Psoas muscle (tissue), 8 donors: ENCODE measurements around the gene ADGRG6. TPM values are rescaled to one million over a fixed set of nuclear protein-coding genes. Genes with fewer than 3 reads are reported as not detected.

Experiments used
- ATAC-seq, 4 donors: fragments of 200-7000 bp; cut with Tn5 transposase; one replicate each; pipeline ENCODE4 v1.9.1; 2020; ENCODE audit warnings: moderate library complexity in 3 of 4, mild to moderate bottlenecking in 2 of 4
- DNase-seq, 2 donors: peaks; one replicate each; pipeline ENCODE4 v3.0.0-alpha.2; 2020
- H3K27ac ChIP-seq: fragments of 200-600 bp; one replicate; pipeline ENCODE4 v1.8.0; 2022
- H3K27me3 ChIP-seq, 3 donors: fragments of 200-600 bp in 1 of 3; one replicate each; pipeline versions ENCODE4 v1.6.1 to v1.8.0; 2013 to 2022; ENCODE audit warnings: low read length in 2 of 3, mild to moderate bottlenecking in 2 of 3, moderate library complexity in 1 of 3; ENCODE audit not compliant: insufficient read depth in 3 of 3
- H3K36me3 ChIP-seq, 2 donors: fragments of 200-600 bp in 1 of 2; one replicate each; pipeline versions ENCODE4 v1.6.1 to v1.8.0; 2013 to 2022; ENCODE audit warnings: low read depth in 1 of 2, mild to moderate bottlenecking in 1 of 2, moderate library complexity in 1 of 2; ENCODE audit not compliant: insufficient read depth in 1 of 2
- H3K4me1 ChIP-seq: fragments of 200-600 bp; one replicate; pipeline ENCODE4 v1.8.0; 2022
- H3K4me3 ChIP-seq: fragments of 200-600 bp; one replicate; pipeline ENCODE4 v1.8.0; 2022; ENCODE audit warnings: mild to moderate bottlenecking
- H3K9me3 ChIP-seq: fragments of 200-600 bp; one replicate; pipeline ENCODE4 v1.8.0; 2022
- WGBS, 3 donors: extraction: QIAGEN DNeasy Blood & Tissue Kit; methylation state at CpG; one replicate each; pipeline versions ENCODE4 v1.1.6 to v1.1.7; 2013; 5-methylcytosine and 5-hydroxymethylcytosine counted together
- intact Hi-C, 2 donors: fragments of 100-400 bp; cut with DNase I; formaldehyde crosslinking; loops; one replicate each; pipeline versions ENCODE4 v1.11.0 to v1.14.2; 2022
- polyA plus RNA-seq, 3 donors: library from polyadenylated mRNA; stranded (reverse); fragments of 200-250 nt; gene quantifications; one replicate each; pipeline ENCODE4 v1.2.3, GENCODE V29; 2013
- total RNA-seq, 4 donors: library from RNA; stranded (reverse); fragmentation: NEBNext Ultra II Directional in 2 of 4; extraction: Animal tissue kit (Norgen Biotek cat#: 25700) in 2 of 4; gene quantifications; one replicate each; pipeline versions ENCODE4 v1.2.1 to v1.2.4, GENCODE V29; 2021 to 2023
- TF ChIP-seq, protein P1 (sequence below): fragments of 200-600 bp; IDR thresholded peaks from one replicate; pipeline ENCODE4 v1.8.0; 2022; ENCODE audit warnings: antibody characterized with exemption
- donor health status: healthy with polysubstance abuse.
- donor health status: DM: no; HTN: no; CAD: no; lungs with moderate emphysema.
- donor health status: Bipolar disorder and iron deficiency.
- donor health status: healthy.
- donor health status: DM: yes; HTN: yes; CAD: no.
- donor health status: DM: no; HTN: no; CAD: no.
- donor health status: DM: no; HTN: no; CAD: no.
- donor health status: DM: yes; HTN: yes; CAD: no.

The ADGRG6 gene
- total and polyA plus RNA-seq, 7 donors, result 0.32 to 2.3 (median 0.59) TPM

DNA sequence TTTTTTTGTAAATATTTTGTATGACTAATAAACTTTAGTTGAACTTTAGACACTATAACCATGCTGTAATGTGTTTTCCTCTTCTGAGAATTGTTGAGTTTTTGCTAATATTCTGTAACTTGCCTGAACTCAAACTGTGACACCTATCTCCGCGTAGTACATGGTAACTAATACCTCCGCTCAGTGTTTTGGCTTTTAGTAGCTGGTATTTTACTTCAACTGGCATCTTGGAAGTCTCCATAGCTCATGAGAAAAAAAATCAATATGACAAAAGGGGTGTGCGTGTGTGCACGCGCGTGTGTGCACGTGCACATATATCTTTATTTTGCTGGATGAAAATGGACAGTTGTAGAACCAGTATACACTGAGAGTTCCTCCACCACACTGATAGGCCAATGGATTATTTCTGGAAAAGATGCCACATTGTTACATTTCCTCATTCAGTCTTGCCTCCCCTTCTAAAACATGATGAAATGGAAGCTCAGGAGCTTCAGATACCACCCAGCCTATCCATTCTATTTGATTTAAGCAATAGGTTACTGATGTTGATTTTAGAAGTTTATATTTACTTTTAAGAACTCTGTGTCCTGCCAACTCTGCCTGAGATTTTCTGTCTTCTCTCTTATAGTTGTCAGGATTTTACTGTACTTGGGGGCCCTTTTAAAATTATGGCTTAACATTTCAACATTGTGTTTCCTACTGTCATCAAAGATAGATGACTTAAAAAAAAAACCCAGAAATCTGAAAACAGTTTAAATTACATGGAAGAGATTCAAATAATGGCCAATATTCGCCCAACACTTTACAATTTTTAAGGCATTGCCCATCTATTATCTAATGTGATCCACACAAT is 16.3 kb upstream of the ADGRG6 start:
- Histone ChIP-seq H3K9me3 (no peaks in the 10 kb centered on the region), H3K36me3 (no peaks in the 10 kb centered on the region), H3K4me1 (no peaks in the 10 kb centered on the region), H3K27ac (no peak overlapping the region), H3K27me3 (no peaks in the 10 kb centered on the region), H3K4me3 (no peak overlapping the region)
- DNase-seq (no peak), ATAC-seq (no peak)
- TF ChIP-seq, protein P1, sequence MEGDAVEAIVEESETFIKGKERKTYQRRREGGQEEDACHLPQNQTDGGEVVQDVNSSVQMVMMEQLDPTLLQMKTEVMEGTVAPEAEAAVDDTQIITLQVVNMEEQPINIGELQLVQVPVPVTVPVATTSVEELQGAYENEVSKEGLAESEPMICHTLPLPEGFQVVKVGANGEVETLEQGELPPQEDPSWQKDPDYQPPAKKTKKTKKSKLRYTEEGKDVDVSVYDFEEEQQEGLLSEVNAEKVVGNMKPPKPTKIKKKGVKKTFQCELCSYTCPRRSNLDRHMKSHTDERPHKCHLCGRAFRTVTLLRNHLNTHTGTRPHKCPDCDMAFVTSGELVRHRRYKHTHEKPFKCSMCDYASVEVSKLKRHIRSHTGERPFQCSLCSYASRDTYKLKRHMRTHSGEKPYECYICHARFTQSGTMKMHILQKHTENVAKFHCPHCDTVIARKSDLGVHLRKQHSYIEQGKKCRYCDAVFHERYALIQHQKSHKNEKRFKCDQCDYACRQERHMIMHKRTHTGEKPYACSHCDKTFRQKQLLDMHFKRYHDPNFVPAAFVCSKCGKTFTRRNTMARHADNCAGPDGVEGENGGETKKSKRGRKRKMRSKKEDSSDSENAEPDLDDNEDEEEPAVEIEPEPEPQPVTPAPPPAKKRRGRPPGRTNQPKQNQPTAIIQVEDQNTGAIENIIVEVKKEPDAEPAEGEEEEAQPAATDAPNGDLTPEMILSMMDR, result no peak
- intact Hi-C loops, result no loop called here
- 92 to 94% (median 94%) methylated on average over 9 of the region's 9 CpGs for WGBS, 3 donors

DNA sequence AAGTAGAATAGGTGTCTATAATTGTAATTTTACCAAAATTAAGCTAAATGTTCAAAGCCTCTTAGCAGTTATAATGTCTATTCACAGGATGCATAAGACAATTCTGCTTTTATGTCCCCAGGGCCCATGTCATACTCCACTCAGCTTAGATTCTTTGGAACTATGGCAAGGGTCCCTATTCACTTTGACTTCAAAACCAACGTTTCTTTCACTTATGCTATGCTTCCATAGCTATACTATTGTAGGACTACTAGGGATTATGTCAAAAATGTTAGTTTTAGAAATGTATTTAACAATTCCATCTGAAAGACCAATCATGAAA is 15.8 kb upstream of the ADGRG6 start:
- 49 to 65% (median 54%) methylated on average over 1 of the region's 1 CpG for WGBS, 3 donors
- no peak for ATAC-seq
- no peaks in the 10 kb centered on the region for H3K27me3 ChIP-seq
- DNase-seq, result no peak
- H3K9me3 ChIP-seq, result no peaks in the 10 kb centered on the region
- TF ChIP-seq, protein P1, result no peak
- intact Hi-C loops, result no loop called here
- no peaks in the 10 kb centered on the region for H3K4me1 ChIP-seq
- H3K27ac ChIP-seq, result no peak overlapping the region
- no peaks in the 10 kb centered on the region for H3K36me3 ChIP-seq
- H3K4me3 ChIP-seq, result no peak overlapping the region

DNA sequence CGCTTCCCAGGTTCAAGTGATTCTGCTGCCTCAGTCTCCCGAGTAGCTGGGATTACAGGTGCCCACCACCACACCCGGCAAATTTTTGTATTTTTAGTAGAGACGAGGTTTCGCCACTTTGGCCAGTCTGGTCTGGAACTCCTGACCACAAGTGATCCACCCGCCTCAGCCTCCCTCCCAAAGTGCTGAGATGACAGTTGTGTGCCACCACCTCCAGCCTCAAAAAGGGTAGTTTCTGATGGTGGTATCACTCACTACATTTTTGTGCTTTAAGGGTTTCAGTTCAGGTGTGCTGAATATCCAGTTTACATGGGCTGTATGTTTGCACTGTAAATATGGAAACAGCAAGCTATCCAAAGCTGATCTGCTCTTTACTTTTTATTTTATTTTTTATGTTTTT is 12.1 kb upstream of the ADGRG6 start:
- DNase-seq, result no peak
- Histone ChIP-seq H3K9me3 (no peaks in the 10 kb centered on the region), H3K4me3 (no peak overlapping the region), H3K4me1 (no peaks in the 10 kb centered on the region), H3K36me3 (no peaks in the 10 kb centered on the region), H3K27ac (no peak overlapping the region), H3K27me3 (no peaks in the 10 kb centered on the region)
- no peak for ATAC-seq
- TF ChIP-seq, protein P1, result no peak
- 92 to 96% (median 94%) methylated on average over 6 of the region's 6 CpGs for WGBS, 3 donors
- intact Hi-C loops, result no loop called here

DNA sequence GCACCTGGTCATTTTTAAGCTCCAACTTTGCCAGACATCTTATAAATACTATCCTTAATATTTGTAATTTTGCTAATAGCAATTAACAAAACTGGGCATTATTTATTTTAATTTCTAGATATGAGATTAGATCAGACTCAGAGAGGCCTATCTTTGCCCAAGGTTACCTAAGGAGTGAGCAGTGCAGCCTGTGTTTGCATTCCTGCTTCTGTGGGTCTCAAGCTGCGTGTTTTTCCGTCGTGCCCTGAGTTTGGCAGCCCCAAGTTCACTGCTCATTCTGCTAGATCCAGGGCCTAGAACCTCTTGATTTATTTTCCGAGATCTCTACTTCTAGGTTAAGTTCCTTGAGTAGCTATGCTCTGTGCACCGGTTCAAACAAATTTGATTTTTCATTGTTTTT is 11.0 kb upstream of the ADGRG6 start:
- no peaks in the 10 kb centered on the region for H3K4me1 ChIP-seq
- no peaks in the 10 kb centered on the region for H3K36me3 ChIP-seq
- no peak for DNase-seq
- H3K4me3 ChIP-seq, result no peak overlapping the region
- intact Hi-C loops, result no loop called here
- TF ChIP-seq, protein P1, result no peak
- H3K27ac ChIP-seq, result no peak overlapping the region
- H3K27me3 ChIP-seq, result no peaks in the 10 kb centered on the region
- WGBS, 3 donors, result 89 to 93% (median 89%) methylated on average over 5 of the region's 5 CpGs
- ATAC-seq, result no peak
- H3K9me3 ChIP-seq, result no peaks in the 10 kb centered on the region

DNA sequence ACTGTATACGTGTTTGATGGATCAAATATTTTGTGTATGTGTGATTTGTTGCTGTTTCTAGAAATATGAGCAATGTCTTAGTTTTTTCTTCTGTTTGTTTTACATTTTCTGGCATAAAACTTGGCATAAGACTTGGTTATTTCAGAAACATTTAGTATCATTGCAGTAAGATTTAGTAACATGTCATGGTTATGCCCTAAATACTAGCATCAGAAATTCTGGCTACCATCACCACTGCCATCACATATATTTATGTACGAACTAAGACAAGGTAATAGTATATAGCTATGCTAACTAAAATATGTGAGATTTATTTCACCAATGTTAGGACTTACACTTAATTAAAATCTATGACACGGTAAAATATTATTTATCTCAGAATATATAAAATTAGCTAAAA is 10.3 kb upstream of the ADGRG6 start:
- no peak overlapping the region for H3K4me3 ChIP-seq
- TF ChIP-seq, protein P1, result no peak
- H3K9me3 ChIP-seq, result no peaks in the 10 kb centered on the region
- H3K4me1 ChIP-seq, result no peaks in the 10 kb centered on the region
- H3K36me3 ChIP-seq, result no peaks in the 10 kb centered on the region
- intact Hi-C loops, result no loop called here
- no peaks in the 10 kb centered on the region for H3K27me3 ChIP-seq
- ATAC-seq, result no peak
- no peak for DNase-seq
- H3K27ac ChIP-seq, result no peak overlapping the region
- 81 to 88% (median 87%) methylated on average over 3 of the region's 3 CpGs for WGBS, 3 donors
